Stimulated activated CD8-positive, alpha-beta memory T cell treated with anti-CD3 and anti-CD28 coated beads, Interleukin-7, amount 100 ng/mL, for 48 hours (primary cell): ENCODE measurements around the gene MAP2.
"Not testable (repeated sequence)": the region's sequence is repeated elsewhere in the genome, so short reads cannot be mapped to it uniquely, and the experiment has no call there.

Source experiments
- DNase-seq, 2 donors: peaks; one replicate each; pipeline ENCODE4 v3.0.0-alpha.2; 2020; ENCODE audit warnings: low read depth in 1 of 2; ENCODE audit errors: extremely low read depth in 1 of 2

Gene MAP2

DNA sequence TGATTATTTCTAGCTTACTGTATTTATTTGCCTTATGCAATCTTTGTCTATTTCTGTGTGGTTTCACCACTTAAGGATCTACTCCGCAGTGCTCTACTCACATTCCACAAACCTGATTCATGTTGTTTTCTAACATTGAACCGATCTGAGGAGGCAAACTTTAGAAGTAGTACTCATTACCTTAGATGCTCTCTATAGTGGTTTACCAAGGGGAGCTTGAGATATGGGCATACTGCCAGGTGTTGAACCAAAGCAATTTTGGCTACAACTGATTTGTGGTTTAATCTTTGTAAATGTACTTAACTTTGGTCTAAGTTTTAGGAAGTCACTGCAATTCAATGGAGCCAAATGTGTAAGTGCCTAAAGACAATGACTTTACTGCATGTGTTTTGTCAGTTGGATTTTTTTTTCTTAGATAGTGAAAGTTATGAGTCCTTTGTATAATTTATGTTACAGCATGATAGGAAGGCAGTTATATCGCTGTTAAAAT is 50.1 kb downstream of the MAP2 start:
- no peak for DNase-seq

DNA sequence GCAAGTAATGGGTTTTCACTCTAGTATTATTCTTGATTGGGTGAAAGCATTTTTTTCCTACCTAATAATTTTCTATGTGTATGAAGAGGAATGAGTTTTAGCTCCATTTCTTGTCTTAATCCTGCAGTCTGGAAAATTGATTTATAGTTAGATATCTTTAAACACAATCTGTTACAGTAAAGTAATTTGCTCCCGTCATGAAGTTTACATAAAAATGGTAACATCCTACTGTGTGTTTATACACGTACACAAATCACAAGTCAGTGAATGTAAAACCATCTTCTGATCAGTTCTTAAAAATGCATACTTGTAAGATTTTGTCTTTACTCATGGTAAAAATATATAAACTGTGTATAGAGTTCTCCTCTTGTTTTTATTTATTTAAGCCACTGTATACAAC is 51.1 kb downstream of the MAP2 start:
- no peak for DNase-seq

DNA sequence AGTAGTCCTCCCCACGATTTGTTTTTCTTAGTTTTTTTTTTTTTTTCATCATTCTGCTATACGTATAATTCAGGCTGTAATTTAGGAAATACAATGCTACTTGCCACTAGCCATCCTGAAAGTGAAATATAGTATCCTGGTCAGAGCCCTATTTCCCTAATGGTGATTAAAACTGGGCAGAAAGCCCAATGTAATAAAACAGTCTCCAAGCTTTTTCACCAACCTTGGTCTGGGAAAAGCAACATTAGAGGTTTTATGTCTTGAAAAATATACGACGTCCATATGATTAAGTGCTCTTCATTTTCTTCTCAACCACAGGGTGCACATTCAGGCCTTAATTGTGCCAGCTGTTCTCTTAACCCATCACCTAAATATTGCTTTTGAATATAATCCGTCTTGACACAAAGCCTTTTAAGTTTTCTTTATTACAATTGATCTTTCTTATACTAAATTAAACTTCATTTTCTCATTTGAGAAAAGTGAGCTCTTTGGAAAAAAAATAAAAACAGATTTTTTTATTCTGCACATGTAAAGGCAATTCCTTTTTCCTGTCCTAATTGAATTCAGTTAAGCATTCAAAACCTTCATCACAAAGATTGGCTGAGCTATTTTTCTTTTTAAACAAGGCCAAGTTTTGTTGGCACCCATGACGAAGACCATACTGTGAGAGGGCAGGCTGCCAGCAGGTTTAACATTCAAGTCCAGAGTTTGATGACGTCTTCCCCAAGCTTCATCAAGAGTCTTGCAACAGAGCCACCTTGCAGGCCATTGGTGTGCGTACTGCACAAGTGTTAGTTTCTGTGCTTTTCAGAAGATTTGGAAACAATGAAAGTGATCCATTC is 52.7 kb downstream of the MAP2 start:
- DNase-seq: no peak

DNA sequence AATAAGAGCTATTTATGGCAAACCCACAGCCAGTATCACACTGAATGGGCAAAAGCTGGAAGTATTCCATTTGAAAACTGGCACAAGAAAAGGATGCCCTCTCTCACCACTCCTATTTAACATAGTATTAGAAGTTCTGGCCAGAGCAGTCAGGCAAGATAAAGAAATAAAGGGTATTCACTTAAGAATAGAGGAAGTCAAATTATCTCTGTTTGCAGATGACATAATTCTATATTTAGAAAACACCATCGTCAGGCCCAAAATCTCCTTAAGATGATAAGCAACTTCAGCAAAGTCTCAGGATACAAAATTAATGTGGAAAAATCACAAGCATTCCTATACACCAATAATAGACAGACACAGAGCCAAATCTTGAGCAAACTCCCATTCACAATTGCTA is 68.4 kb downstream of the MAP2 start:
- DNase-seq: not testable (repeated sequence)

- not testable (repeated sequence) for DNase-seq
Measured at GRCh38 chr2:209495068-209495620, 71.3 kb downstream of the MAP2 start.

- no peak for DNase-seq
Measured at GRCh38 chr2:209495855-209496585, 72.2 kb downstream of the MAP2 start.

GRCh38 chr2:209496586-209496982 is 72.7 kb downstream of the MAP2 start:
- DNase-seq: no peak

- DNase-seq: no peak
Measured at GRCh38 chr2:209498614-209499013, 74.8 kb downstream of the MAP2 start.

DNA sequence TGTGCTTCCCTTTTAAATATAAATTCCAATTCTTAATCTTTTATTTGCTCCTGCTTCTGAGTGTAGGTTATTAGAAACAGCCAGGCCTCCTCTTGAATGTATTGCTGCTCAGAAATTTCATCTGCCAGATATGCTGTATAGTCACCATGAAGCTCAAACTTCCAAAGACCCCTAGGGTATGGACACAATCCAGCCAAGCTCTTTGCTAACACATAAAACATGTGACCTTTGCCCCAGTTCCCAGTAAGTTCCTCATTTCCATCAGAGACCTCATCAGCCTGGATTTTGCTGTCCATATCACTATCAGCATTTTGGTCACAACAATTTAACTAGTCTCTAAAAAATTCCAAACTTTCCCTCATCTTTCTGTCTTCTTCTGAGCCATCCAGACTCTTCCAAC is 75.2 kb downstream of the MAP2 start:
- no peak for DNase-seq

DNA sequence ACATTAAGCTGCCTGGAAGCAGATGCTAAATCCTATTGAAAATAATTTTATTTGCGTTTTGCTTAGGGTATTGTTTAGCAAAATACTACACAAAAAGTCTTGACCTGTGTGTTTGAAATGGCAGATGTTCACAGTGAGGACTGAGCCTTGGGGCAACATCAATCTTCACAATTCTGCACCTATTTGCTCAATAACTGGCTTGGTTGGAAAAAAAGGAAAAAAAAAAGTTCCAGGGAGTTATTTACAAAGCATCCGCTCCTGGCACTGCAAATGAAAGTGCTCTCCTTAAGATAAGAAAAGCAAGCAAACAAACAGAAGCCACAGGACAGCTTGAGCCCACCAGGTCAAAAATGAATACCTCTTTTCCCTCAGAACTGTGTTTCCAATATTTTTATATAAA is 77.7 kb downstream of the MAP2 start:
- DNase-seq: no peak

- no peak for DNase-seq
Measured at GRCh38 chr2:209505410-209505809, 81.6 kb downstream of the MAP2 start.

GRCh38 chr2:209508255-209508654 is 84.4 kb downstream of the MAP2 start:
- DNase-seq: no peak

DNA sequence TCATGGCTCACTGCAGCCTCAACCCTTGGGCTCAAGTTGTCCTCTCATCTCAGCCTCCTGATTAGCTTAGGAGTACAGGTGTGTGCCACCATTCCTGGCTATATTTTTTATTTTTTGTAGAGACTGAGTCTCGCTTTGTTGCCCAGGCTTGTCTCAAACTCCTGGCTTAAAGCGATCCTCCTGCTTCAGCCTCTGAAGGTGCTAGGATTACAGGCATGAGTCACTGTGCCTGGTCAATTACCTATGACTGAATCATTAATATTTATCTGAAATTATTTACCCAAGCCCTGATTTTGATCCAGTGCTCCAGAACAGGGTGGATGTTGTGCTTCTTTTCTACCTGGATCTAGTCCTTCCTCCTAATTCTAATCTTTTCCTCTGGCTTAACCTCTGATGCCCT is 87.8 kb downstream of the MAP2 start:
- DNase-seq: no peak

DNA sequence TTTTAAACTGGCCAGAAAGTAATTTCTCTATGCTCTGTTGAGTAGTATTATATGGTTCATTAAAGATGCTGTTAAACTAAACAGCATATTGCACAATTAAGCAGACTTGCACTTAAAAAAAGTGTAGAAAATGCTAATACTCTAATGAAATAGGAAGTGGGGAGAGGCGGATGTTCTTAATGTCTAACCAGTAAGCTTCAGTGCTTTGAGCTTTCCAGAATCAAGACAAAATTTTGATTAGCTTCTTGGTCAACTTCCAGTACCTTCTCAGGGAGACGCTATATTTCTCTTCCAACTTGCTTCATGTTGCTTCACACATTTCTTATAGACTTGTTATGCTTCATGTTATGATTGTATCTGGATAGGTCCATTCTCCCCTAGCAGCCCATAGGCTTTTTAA is 89.1 kb downstream of the MAP2 start:
- no peak for DNase-seq

- DNase-seq: no peak
Measured at GRCh38 chr2:209517436-209517835, 93.6 kb downstream of the MAP2 start.

- DNase-seq: no peak
Measured at GRCh38 chr2:209519271-209519670, 95.4 kb downstream of the MAP2 start.

DNA sequence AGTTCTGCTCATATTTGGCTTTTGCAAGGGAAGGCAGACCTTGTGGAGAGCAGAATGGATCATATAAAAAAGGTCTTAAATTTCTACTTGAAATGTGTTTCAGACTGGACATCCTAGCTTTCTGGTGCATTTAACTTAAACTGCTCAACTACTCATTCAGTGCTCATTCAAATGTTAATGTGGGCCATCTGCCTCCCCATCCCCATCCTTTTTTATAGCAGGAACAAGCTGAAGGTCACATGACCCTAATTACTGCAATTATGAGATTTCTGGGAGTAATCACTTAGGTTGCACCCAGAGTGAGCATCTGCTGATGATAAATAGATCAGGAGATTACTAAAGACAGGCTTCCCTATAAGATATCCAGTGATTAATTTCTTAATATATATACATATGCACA is 96.1 kb downstream of the MAP2 start:
- no peak for DNase-seq

GRCh38 chr2:209523041-209523740 is 99.3 kb downstream of the MAP2 start:
- no peak for DNase-seq

- no peak for DNase-seq
Measured at GRCh38 chr2:209523867-209524266, 100.0 kb downstream of the MAP2 start.

- no peak for DNase-seq
Measured at GRCh38 chr2:209525331-209525730, 101.5 kb downstream of the MAP2 start.

GRCh38 chr2:209525834-209526281 is 102.0 kb downstream of the MAP2 start:
- DNase-seq: no peak
